Activated naive CD4-positive, alpha-beta T cell treated with anti-CD3 and anti-CD28 coated beads, Interleukin-2, amount 50 U/mL, for 72 hours (primary cell): Measurements from ENCODE around the gene RNF40. TPM values are rescaled to one million over a fixed set of nuclear protein-coding genes. Genes with fewer than 3 reads are reported as not detected.
A peak's percentile ranks its signal among the peaks of the same experiment; 100 is the strongest.
"Not testable (repeated sequence)": the region's sequence is repeated elsewhere in the genome, so short reads cannot be mapped to it uniquely, and the experiment has no call there.

Experiments
- ATAC-seq, 2 donors: fragments of 150-1000 bp; cut with Tn5 transposase; 2 replicates each; pipeline ENCODE4 v1.10.0; 2021; ENCODE audit warnings: mild to moderate bottlenecking in 2 of 2, moderate library complexity in 2 of 2
- DNase-seq, 2 donors: peaks; one replicate each; pipeline ENCODE4 v3.0.0; 2021 to 2022; ENCODE audit warnings: low spot score in 2 of 2
- H3K27ac Mint-ChIP-seq, 2 donors: one replicate each; pipeline ENCODE4 v1.8.0; 2022; ENCODE audit warnings: mild to moderate bottlenecking in 2 of 2, mixed read lengths in 2 of 2
- H3K36me3 Mint-ChIP-seq, 2 donors: one replicate each; pipeline ENCODE4 v1.8.0; 2022; ENCODE audit warnings: mixed read lengths in 2 of 2
- H3K9me3 Mint-ChIP-seq, 2 donors: one replicate each; pipeline ENCODE4 v1.8.0; 2022; ENCODE audit warnings: mixed read lengths in 2 of 2
- total RNA-seq, 2 donors: library from RNA; stranded (reverse); gene quantifications; one replicate each; pipeline ENCODE4 v1.2.3, GENCODE V29; 2022

RNF40 gene
- total RNA-seq, 2 donors from 2014 or later: 68.9 to 74.4 TPM

GRCh38 chr16:30809675-30810074, 47.6 kb downstream of the RNF40 start:
- not testable (repeated sequence) for DNase-seq, H3K36me3 Mint-ChIP-seq

GRCh38 chr16:30813821-30814189, 51.7 kb downstream of the RNF40 start:
- H3K36me3 Mint-ChIP-seq: no peaks in the 10 kb centered on the region
- peak overlapping the region; percentile 3 to 92 for H3K27ac Mint-ChIP-seq
- H3K9me3 Mint-ChIP-seq: no peaks in the 10 kb centered on the region
- ATAC-seq (no peak), DNase-seq (no peak)

More at GRCh38 chr16:30809675-30810074, 47.6 kb downstream of the RNF40 start:
- not testable (repeated sequence) for ATAC-seq, H3K9me3 Mint-ChIP-seq, H3K27ac Mint-ChIP-seq

- ATAC-seq: no peak
- Mint-ChIP-seq H3K9me3 (no peaks in the 10 kb centered on the region), H3K36me3 (no peaks in the 10 kb centered on the region), H3K27ac (no peak overlapping the region)
- DNase-seq: no peak
These were observed 54.6 kb downstream of the RNF40 start for GRCh38 chr16:30816769-30817168.

GRCh38 chr16:30820952-30821421, 58.9 kb downstream of the RNF40 start:
- Mint-ChIP-seq H3K36me3 (no peaks in the 10 kb centered on the region), H3K9me3 (no peaks in the 10 kb centered on the region), H3K27ac (no peak overlapping the region)
- DNase-seq (no peak), ATAC-seq (no peak)

GRCh38 chr16:30821441-30821840, 59.3 kb downstream of the RNF40 start:
- peak overlapping the region in 1 of 2 donors; percentile 26 for H3K27ac Mint-ChIP-seq
- not testable (repeated sequence) for ATAC-seq, H3K9me3 Mint-ChIP-seq, DNase-seq, H3K36me3 Mint-ChIP-seq

GRCh38 chr16:30821891-30822290, 59.8 kb downstream of the RNF40 start:
- no peaks in the 10 kb centered on the region for H3K36me3 Mint-ChIP-seq
- H3K27ac Mint-ChIP-seq: peak overlapping the region in 1 of 2 donors; percentile 26
- H3K9me3 Mint-ChIP-seq: no peaks in the 10 kb centered on the region
- ATAC-seq (no peak), DNase-seq (no peak)

Other genes with a start within 250 kb of the RNF40 start
- 1 to 10 TPM; 2.3 to 9.3 TPM for gene ZNF768, start 235.8 kb upstream of the RNF40 start, total RNA-seq
- 1 to 10 TPM; 4.5 to 8.2 TPM for gene ZNF747, start 227.5 kb upstream of the RNF40 start, total RNA-seq
- 10 to 100 TPM; 11.1 to 11.6 TPM for gene ZNF764, start 203.9 kb upstream of the RNF40 start, total RNA-seq
- gene ZNF688, start 190.6 kb upstream of the RNF40 start, total RNA-seq: 1 to 10 TPM; 7.2 TPM
- gene ZNF785, start 176.6 kb upstream of the RNF40 start, total RNA-seq: 10 to 100 TPM; 10.8 to 22.1 TPM
- 10 to 100 TPM; 11.6 to 13.7 TPM for gene ZNF689, start 151.9 kb upstream of the RNF40 start, total RNA-seq
- 100 to 1,000 TPM; 103 to 111 TPM for gene PRR14, start 111.4 kb upstream of the RNF40 start, total RNA-seq
- gene FBRS, start 103.9 kb upstream of the RNF40 start, total RNA-seq: 100 to 1,000 TPM; 104 to 117 TPM
- gene SRCAP, start 63.2 kb upstream of the RNF40 start, total RNA-seq: 10 to 100 TPM; 61.6 to 76.8 TPM
- gene PHKG2, start 13.9 kb upstream of the RNF40 start, total RNA-seq: 10 to 100 TPM; 32.9 to 61.9 TPM
- 1 to 10 TPM; 2.6 to 3.6 TPM for gene CFAP119, start 260 bp upstream of the RNF40 start, total RNA-seq
- gene ZNF629, start 24.9 kb downstream of the RNF40 start, total RNA-seq: 1 to 10 TPM in 1 of 2 donors, under 1 TPM in 1; 0.16 to 3.6 TPM
- 10 to 100 TPM; 27.3 to 45.9 TPM for gene BCL7C, start 131.8 kb downstream of the RNF40 start, total RNA-seq
- under 1 TPM; 0.29 to 0.96 TPM for gene CTF1, start 134.3 kb downstream of the RNF40 start, total RNA-seq
- 10 to 100 TPM; 24.4 to 36.4 TPM for gene FBXL19, start 161.2 kb downstream of the RNF40 start, total RNA-seq
- 10 to 100 TPM in 1 of 2 donors, 1 to 10 TPM in 1; 7.3 to 17.1 TPM for gene ORAI3, start 186.7 kb downstream of the RNF40 start, total RNA-seq
- 10 to 100 TPM; 24.5 to 34.1 TPM for gene SETD1A, start 195.4 kb downstream of the RNF40 start, total RNA-seq
- 1 to 10 TPM; 4.1 to 9.2 TPM for gene HSD3B7, start 222.9 kb downstream of the RNF40 start, total RNA-seq
- gene STX1B, start 248.3 kb downstream of the RNF40 start, total RNA-seq: 1 to 10 TPM in 1 of 2 donors, under 1 TPM in 1; 0.87 to 4.5 TPM